Muscle layer of duodenum (tissue), 2 donors: ENCODE data around the gene R3HDM4.
"Not testable (repeated sequence)": the region's sequence is repeated elsewhere in the genome, so short reads cannot be mapped to it uniquely, and the experiment has no call there.

ENCODE experiments used
- H3K27ac ChIP-seq: one replicate; pipeline ENCODE4 v1.7.0; 2013; ENCODE audit warnings: mild to moderate bottlenecking, low read length
- H3K27me3 ChIP-seq: one replicate; pipeline ENCODE4 v1.7.0; 2013; ENCODE audit warnings: low read depth, mild to moderate bottlenecking, control low read depth, low read length
- H3K36me3 ChIP-seq, 2 donors: one replicate each; pipeline ENCODE4 v1.7.0; 2013; ENCODE audit warnings: low read length in 2 of 2, control low read depth in 1 of 2, mild to moderate bottlenecking in 1 of 2; ENCODE audit not compliant: insufficient read depth in 2 of 2, control insufficient read depth in 1 of 2
- H3K4me1 ChIP-seq, 2 donors: one replicate each; pipeline ENCODE4 v1.7.0; 2013; ENCODE audit warnings: low read length in 2 of 2, mild to moderate bottlenecking in 2 of 2, control low read depth in 1 of 2, moderate library complexity in 1 of 2; ENCODE audit not compliant: insufficient read depth in 2 of 2, control insufficient read depth in 1 of 2
- H3K4me3 ChIP-seq, 2 donors: one replicate each; pipeline ENCODE4 v1.7.0; 2013; ENCODE audit warnings: low read length in 2 of 2, low read depth in 1 of 2, mild to moderate bottlenecking in 1 of 2
- H3K9me3 ChIP-seq, 2 donors: one replicate each; pipeline ENCODE4 v1.7.0; 2013; ENCODE audit warnings: low read length in 2 of 2, control low read depth in 1 of 2, mild to moderate bottlenecking in 1 of 2; ENCODE audit not compliant: control insufficient read depth in 1 of 2
- donor health status: healthy.

R3HDM4 gene

GRCh38 chr19:892243-892893, 20.7 kb downstream of the R3HDM4 start:
- peaks cover 0 to 18% of the 10 kb centered on the region in 2 donors for H3K4me1 ChIP-seq
- peaks cover 5 to 29% of the 10 kb centered on the region in 2 donors for H3K36me3 ChIP-seq
- peak overlapping the region; percentile 69 for H3K27ac ChIP-seq
- no peaks in the 10 kb centered on the region for H3K9me3 ChIP-seq
- H3K4me3 ChIP-seq: peak overlapping the region; percentile 70 to 90
- H3K27me3 ChIP-seq: no peaks in the 10 kb centered on the region

- peak overlapping the region; percentile 70 to 90 for H3K4me3 ChIP-seq
- peaks cover 5 to 24% of the 10 kb centered on the region in 2 donors for H3K36me3 ChIP-seq
- H3K27me3 ChIP-seq, H3K9me3 ChIP-seq: not testable (repeated sequence)
- peak overlapping the region; percentile 69 for H3K27ac ChIP-seq
- peaks cover 0 to 18% of the 10 kb centered on the region in 2 donors for H3K4me1 ChIP-seq
Measured at GRCh38 chr19:891421-892200, 21.4 kb downstream of the R3HDM4 start.

GRCh38 chr19:890831-891230, 22.2 kb downstream of the R3HDM4 start:
- peaks cover 5 to 31% of the 10 kb centered on the region in 2 donors for H3K36me3 ChIP-seq
- H3K27ac ChIP-seq: no peak overlapping the region
- H3K4me1 ChIP-seq: peaks cover 0 to 18% of the 10 kb centered on the region in 2 donors
- no peaks in the 10 kb centered on the region for H3K27me3 ChIP-seq
- no peak overlapping the region for H3K4me3 ChIP-seq
- H3K9me3 ChIP-seq: no peaks in the 10 kb centered on the region

GRCh38 chr19:889662-890295, 23.2 kb downstream of the R3HDM4 start:
- no peak overlapping the region for H3K4me3 ChIP-seq
- H3K27ac ChIP-seq: no peak overlapping the region
- H3K9me3 ChIP-seq: no peaks in the 10 kb centered on the region
- H3K36me3 ChIP-seq: peaks cover 5 to 42% of the 10 kb centered on the region in 2 donors
- H3K27me3 ChIP-seq: no peaks in the 10 kb centered on the region
- H3K4me1 ChIP-seq: peaks cover 0 to 18% of the 10 kb centered on the region in 2 donors

GRCh38 chr19:888581-889385, 24.2 kb downstream of the R3HDM4 start:
- H3K27me3 ChIP-seq: no peaks in the 10 kb centered on the region
- peaks cover 6 to 52% of the 10 kb centered on the region in 2 donors for H3K36me3 ChIP-seq
- H3K27ac ChIP-seq: no peak overlapping the region
- H3K4me1 ChIP-seq: peaks cover 0 to 18% of the 10 kb centered on the region in 2 donors
- no peaks in the 10 kb centered on the region for H3K9me3 ChIP-seq
- no peak overlapping the region for H3K4me3 ChIP-seq

- H3K27me3 ChIP-seq: no peaks in the 10 kb centered on the region
- H3K4me1 ChIP-seq: peaks cover 0 to 18% of the 10 kb centered on the region in 2 donors
- H3K36me3 ChIP-seq: peaks cover 11 to 64% of the 10 kb centered on the region in 2 donors
- H3K27ac ChIP-seq: no peak overlapping the region
- H3K9me3 ChIP-seq: no peaks in the 10 kb centered on the region
- no peak overlapping the region for H3K4me3 ChIP-seq
Measured at GRCh38 chr19:887599-887998, 25.4 kb downstream of the R3HDM4 start.

GRCh38 chr19:887072-887471, 25.9 kb downstream of the R3HDM4 start:
- H3K4me1 ChIP-seq: peaks cover 0 to 15% of the 10 kb centered on the region in 2 donors
- H3K27me3 ChIP-seq: no peaks in the 10 kb centered on the region
- no peak overlapping the region for H3K4me3 ChIP-seq
- no peaks in the 10 kb centered on the region for H3K9me3 ChIP-seq
- H3K27ac ChIP-seq: no peak overlapping the region
- H3K36me3 ChIP-seq: peaks cover 11 to 69% of the 10 kb centered on the region in 2 donors

GRCh38 chr19:885536-886224, 27.3 kb downstream of the R3HDM4 start:
- no peak overlapping the region for H3K27ac ChIP-seq
- H3K27me3 ChIP-seq: no peaks in the 10 kb centered on the region
- peaks cover 0 to 1% of the 10 kb centered on the region in 2 donors for H3K4me1 ChIP-seq
- H3K9me3 ChIP-seq: no peaks in the 10 kb centered on the region
- peaks cover 22 to 78% of the 10 kb centered on the region in 2 donors for H3K36me3 ChIP-seq
- H3K4me3 ChIP-seq: no peak overlapping the region

- no peaks in the 10 kb centered on the region for H3K9me3 ChIP-seq
- H3K27ac ChIP-seq: no peak overlapping the region
- H3K36me3 ChIP-seq: peaks cover 17 to 76% of the 10 kb centered on the region in 2 donors
- no peak overlapping the region for H3K4me3 ChIP-seq
- no peaks in the 10 kb centered on the region for H3K27me3 ChIP-seq
- H3K4me1 ChIP-seq: no peaks in the 10 kb centered on the region
Measured at GRCh38 chr19:884420-885211, 28.4 kb downstream of the R3HDM4 start.

GRCh38 chr19:883661-884211, 29.3 kb downstream of the R3HDM4 start:
- Histone ChIP-seq H3K27me3 (no peaks in the 10 kb centered on the region), H3K27ac (no peak overlapping the region), H3K4me3 (no peak overlapping the region), H3K36me3 (peaks cover 16 to 80% of the 10 kb centered on the region in 2 donors), H3K4me1 (no peaks in the 10 kb centered on the region), H3K9me3 (no peaks in the 10 kb centered on the region)
